GM12873 (cell line): Measurements from ENCODE around the gene ARHGAP15.

ENCODE experiments used
- TF ChIP-seq, protein P1 (sequence below): IDR thresholded peaks from 2 replicates; pipeline ENCODE4 v1.5.1; 2012; ENCODE audit warnings: low read depth, mild to moderate bottlenecking, moderate library complexity, low read length, control low read depth; ENCODE audit not compliant: insufficient read depth; ENCODE audit errors: missing control alignments

ARHGAP15 gene

DNA sequence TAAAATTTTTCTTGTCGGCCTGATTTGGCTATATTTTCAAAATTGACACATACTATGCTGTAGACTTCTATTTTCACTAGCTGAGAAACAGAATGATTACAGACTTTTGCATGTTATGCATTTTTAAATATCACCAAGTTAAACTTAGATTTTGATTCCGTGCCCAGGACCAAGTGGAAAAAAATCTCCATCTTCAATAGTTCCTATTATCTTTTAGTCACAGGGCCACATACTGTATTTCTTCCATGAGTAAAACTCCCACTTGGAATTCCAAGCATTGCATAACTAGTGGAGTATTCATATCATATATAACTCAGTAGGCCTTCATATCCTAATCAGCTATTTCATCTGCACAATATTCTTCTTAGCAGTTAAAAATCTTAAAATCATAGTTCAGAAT lies 470.9 kb downstream of the ARHGAP15 start:
- TF ChIP-seq, protein P1, sequence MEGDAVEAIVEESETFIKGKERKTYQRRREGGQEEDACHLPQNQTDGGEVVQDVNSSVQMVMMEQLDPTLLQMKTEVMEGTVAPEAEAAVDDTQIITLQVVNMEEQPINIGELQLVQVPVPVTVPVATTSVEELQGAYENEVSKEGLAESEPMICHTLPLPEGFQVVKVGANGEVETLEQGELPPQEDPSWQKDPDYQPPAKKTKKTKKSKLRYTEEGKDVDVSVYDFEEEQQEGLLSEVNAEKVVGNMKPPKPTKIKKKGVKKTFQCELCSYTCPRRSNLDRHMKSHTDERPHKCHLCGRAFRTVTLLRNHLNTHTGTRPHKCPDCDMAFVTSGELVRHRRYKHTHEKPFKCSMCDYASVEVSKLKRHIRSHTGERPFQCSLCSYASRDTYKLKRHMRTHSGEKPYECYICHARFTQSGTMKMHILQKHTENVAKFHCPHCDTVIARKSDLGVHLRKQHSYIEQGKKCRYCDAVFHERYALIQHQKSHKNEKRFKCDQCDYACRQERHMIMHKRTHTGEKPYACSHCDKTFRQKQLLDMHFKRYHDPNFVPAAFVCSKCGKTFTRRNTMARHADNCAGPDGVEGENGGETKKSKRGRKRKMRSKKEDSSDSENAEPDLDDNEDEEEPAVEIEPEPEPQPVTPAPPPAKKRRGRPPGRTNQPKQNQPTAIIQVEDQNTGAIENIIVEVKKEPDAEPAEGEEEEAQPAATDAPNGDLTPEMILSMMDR: no peak

DNA sequence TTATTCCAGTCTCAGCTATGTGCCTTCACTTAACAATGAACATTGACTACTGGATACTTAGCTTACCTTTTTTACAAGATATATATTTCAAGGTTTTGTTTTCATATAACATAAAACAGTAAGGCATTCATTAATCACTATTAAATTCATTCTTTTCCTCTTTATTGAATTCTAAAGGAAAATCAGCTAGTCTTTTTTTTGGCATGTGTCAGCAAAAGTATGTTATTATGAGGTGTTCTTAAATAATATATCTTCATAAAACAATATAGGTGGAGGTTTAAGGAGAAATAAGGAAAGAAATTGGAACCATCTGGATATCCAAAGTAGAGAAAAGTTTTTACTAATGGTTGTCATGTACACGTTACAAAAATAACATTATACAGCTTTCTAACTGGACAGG lies 472.6 kb downstream of the ARHGAP15 start:
- TF ChIP-seq, protein P1: no peak

DNA sequence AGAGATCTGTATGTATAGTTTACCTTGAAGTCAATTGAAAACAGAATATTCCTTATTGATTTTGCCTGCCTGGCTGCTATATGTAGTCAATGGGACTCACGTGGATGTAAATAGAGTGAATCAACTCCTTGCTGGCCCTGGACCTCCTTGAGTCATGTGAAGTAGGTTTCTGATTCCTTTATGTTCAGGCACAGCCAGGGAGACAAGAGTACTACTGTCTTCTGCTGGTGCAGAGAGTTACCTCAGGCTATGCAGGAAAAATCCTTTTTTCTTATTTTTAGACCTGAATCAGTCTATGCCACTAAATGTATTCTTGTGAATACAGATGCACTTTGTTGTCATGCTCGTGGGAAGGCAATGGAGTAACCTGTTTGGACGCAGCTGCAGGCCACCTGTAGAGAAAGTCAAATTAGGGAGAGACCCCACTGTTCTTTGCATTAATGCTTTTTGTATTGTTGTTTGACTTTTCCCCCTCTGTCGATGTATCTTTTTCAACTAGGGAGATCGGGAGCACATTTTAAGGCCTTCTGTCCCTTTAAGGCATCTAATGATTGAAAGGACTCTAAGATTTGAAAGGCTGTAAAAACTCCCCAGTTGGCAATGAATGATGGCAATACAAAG lies 473.9 kb downstream of the ARHGAP15 start:
- TF ChIP-seq, protein P1: no peak

DNA sequence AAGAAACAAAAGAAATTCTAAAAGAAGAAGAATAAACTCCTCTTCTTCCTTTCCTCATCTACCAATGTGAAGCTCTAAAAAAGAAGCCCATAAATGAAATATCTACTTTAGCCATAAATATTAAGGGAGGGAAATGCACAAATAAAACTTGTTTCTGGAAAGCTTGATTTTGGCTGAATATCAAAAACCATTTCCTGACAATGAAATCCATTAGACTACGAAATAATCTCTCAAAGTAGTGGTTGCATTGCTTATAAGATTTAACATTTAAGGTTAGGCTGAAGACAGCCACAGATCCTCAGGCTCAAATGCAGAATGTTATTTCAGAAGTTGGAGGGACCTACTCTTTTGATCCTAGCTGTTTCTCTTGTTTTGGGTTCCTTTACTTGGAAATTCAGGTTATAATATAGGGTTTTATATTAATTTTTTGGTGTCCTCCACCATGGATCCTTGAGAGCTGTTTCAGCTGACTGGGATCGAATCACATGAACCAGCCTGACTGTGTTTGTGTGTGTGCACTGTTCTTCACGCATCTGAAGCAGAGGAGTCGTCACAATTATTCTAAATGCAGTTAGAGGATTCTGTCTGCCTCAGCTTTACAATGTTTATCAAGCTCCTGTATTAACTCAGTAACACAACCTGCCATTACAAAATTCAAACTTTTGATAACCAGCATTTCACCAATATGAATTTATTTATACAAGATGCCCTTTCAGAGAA lies 474.8 kb downstream of the ARHGAP15 start:
- TF ChIP-seq, protein P1: no peak

DNA sequence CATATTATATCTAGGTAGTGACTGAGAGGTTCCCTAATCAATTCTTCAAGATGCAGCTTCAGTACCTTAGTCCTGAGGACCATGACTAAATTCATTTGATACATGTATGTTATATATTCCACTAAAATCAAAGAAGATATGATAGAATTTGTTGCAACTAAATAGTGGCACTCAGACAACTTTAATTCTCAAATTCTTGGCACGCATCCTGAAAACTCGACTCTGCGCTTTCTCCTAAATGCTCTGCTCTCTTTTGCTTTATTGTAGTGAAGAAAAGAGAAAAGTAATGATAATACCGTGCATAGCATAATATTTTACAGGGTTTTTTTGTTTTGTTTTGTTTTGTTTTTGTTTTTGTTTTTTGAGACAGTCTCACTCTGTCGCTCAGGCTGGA lies 475.3 kb downstream of the ARHGAP15 start:
- TF ChIP-seq, protein P1: no peak

DNA sequence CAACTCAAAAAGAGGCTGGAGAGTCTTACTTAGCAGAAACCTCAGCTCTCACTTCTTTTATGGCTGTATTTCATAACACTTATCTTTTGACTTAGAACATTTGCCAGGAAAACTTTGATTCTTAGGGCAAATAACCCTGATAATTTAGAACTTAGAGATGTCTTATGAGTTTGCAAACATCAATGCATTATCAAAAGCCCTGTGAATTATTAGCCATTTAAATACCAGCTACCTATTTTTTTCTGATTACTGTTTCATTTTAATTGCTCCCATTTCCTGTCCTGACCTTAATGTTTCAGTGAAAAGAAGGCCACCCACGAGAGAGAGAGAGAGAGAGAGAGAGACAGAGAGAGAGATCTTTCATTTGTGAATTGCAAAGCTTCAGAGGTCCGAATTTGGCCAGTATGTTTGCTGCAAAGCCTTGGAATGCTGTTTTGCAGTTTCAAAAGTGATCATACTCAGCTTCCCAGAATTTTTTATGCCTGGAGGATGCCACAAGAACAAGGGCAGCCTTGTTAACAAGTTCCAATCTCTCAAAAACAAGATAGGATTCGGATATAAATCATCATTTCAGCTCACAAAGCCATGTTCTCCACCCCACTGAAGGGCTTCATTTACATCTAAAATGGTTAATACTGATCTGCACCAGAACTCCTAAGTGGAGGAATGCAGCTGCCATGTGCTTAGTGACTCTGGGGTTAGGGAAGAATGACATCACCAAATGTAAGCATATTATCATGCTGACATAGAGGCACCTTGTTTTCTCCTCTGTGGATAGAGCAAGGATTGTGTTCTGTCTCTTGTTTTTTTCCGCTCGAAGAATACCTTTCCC lies 478.2 kb downstream of the ARHGAP15 start:
- TF ChIP-seq, protein P1: no peak

DNA sequence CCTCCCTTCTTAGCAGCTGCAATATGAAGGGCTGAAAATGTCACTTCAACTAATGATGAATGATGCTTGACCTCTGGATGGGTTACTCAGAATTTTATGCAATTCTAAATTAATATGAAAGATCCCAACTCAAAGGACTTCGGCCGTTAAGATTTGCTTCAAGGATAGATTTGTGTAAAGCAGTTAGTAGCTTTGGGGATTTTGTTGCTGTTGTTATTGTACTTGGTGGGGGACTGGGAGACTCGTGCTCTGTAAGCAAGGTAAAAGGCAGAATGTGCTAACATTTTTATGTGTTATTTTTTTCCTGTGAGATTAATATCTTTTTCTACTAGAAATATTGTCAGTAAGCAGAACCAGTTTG lies 478.8 kb downstream of the ARHGAP15 start:
- TF ChIP-seq, protein P1: no peak
